ENCODE data around the gene SMC1A. TPM values are rescaled to one million over a fixed set of nuclear protein-coding genes. Genes with fewer than 3 reads are reported as not detected.
A peak's percentile ranks its signal among the peaks of the same experiment; 100 is the strongest.

Gene SMC1A
- total RNA-seq, 1 experiment from 2014 or later: 162 TPM

- H4K20me1 ChIP-seq (ENCODE audit: insufficient read depth): no peaks in the 10 kb centered on the region
- TF ChIP-seq EZH2 (IDR thresholded peaks at IDR 0.05; ENCODE audit: low read depth) (no peak), CTCF (conservative IDR thresholded peaks at IDR 0.05) (no peak)
- H3K27me3 ChIP-seq (ENCODE audit: insufficient read depth, low read depth): no peaks in the 10 kb centered on the region
- H3K27ac ChIP-seq: no peak overlapping the region
- no peaks in the 10 kb centered on the region for H3K9me2 ChIP-seq (ENCODE audit: insufficient read depth)
- no peak overlapping the region for H3K4me3 ChIP-seq
- H3K4me2 ChIP-seq: no peak overlapping the region
- no TSS peak for BruUV-seq (replicated peaks)
- no peaks in the 10 kb centered on the region for H3F3A ChIP-seq (ENCODE audit: insufficient read depth, low read depth)
- no peak for DNase-seq
- no peaks in the 10 kb centered on the region for H3K4me1 ChIP-seq (replicated peaks; ENCODE audit: insufficient read depth)
- POLR2A ChIA-PET (ENCODE audit: unreplicated experiment): no interaction called here
- no peaks in the 10 kb centered on the region for H3K36me3 ChIP-seq (ENCODE audit: low read depth)
- H3K79me2 ChIP-seq (ENCODE audit: low read depth): no peaks in the 10 kb centered on the region
- intact Hi-C loops (cut with micrococcal nuclease; ENCODE audit: unreplicated experiment): no loop called here
- H2AFZ ChIP-seq: no peak overlapping the region
- CTCF ChIA-PET: no interaction called here
- H3K9me3 ChIP-seq (ENCODE audit: insufficient read depth, low read depth): no peaks in the 10 kb centered on the region
These were observed 60.0 kb downstream of the SMC1A start for GRCh38 chrX:53362449-53362848.

GRCh38 chrX:53357799-53358530, 64.5 kb downstream of the SMC1A start:
- Histone ChIP-seq H3K36me3 (ENCODE audit: low read depth) (no peaks in the 10 kb centered on the region), H3K27ac (no peak overlapping the region), H3K27me3 (ENCODE audit: insufficient read depth, low read depth) (no peaks in the 10 kb centered on the region), H3K4me3 (no peak overlapping the region), H3F3A (ENCODE audit: insufficient read depth, low read depth) (no peaks in the 10 kb centered on the region), H3K4me1 (replicated peaks; ENCODE audit: insufficient read depth) (no peaks in the 10 kb centered on the region), H3K9me3 (ENCODE audit: insufficient read depth, low read depth) (no peaks in the 10 kb centered on the region), H2AFZ (no peak overlapping the region), H4K20me1 (ENCODE audit: insufficient read depth) (no peaks in the 10 kb centered on the region), H3K79me2 (ENCODE audit: low read depth) (no peaks in the 10 kb centered on the region), H3K4me2 (no peak overlapping the region), H3K9me2 (ENCODE audit: insufficient read depth) (no peaks in the 10 kb centered on the region)
- no peak for TF ChIP-seq CTCF (conservative IDR thresholded peaks at IDR 0.05)
- no peak for TF ChIP-seq EZH2 (IDR thresholded peaks at IDR 0.05; ENCODE audit: low read depth)
- ChIA-PET POLR2A (ENCODE audit: unreplicated experiment) (no interaction called here), CTCF (no interaction called here)
- no peak for DNase-seq
- no TSS peak for BruUV-seq (replicated peaks)
- intact Hi-C loops (cut with micrococcal nuclease; ENCODE audit: unreplicated experiment): no loop called here

- Histone ChIP-seq H3K27ac (no peak overlapping the region), H3K27me3 (ENCODE audit: insufficient read depth, low read depth) (no peaks in the 10 kb centered on the region), H3K79me2 (ENCODE audit: low read depth) (no peaks in the 10 kb centered on the region), H2AFZ (no peak overlapping the region), H4K20me1 (ENCODE audit: insufficient read depth) (no peaks in the 10 kb centered on the region), H3F3A (ENCODE audit: insufficient read depth, low read depth) (no peaks in the 10 kb centered on the region), H3K4me1 (replicated peaks; ENCODE audit: insufficient read depth) (no peaks in the 10 kb centered on the region), H3K9me3 (ENCODE audit: insufficient read depth, low read depth) (no peaks in the 10 kb centered on the region), H3K4me2 (no peak overlapping the region), H3K9me2 (ENCODE audit: insufficient read depth) (no peaks in the 10 kb centered on the region), H3K4me3 (no peak overlapping the region), H3K36me3 (ENCODE audit: low read depth) (no peaks in the 10 kb centered on the region)
- intact Hi-C loops (cut with micrococcal nuclease; ENCODE audit: unreplicated experiment): no loop called here
- DNase-seq: peak in 1 of 2 experiments; percentile 29
- TF ChIP-seq CTCF (conservative IDR thresholded peaks at IDR 0.05): no peak
- TF ChIP-seq EZH2 (IDR thresholded peaks at IDR 0.05; ENCODE audit: low read depth): no peak
- no TSS peak for BruUV-seq (replicated peaks)
- ChIA-PET CTCF (no interaction called here), POLR2A (ENCODE audit: unreplicated experiment) (no interaction called here)
These were observed 66.3 kb downstream of the SMC1A start for GRCh38 chrX:53356186-53356585.

Measured in PC-9 (cell line).